ENCODE data around the gene SAV1.

SAV1 gene

DNA sequence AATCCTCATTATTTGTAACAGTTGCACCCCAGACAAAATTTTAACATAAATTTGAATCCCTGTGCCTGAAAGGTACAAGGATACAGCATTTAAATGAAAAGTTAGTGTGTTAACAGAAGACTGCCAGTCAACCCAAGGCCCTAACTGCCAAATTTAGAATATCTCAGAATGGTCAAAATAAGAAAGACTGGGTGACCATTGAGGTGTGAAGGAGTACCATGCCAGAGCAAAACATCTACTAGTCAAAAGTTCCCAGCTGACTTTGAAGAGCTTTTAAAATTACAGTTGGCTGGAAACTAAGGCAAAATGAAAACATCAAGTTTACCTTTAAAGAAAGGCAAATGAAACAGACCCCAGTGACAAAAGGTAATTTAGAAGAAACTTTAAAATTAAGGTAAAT lies 18.4 kb downstream of the SAV1 start:
- Histone ChIP-seq H3K36me3 (ENCODE audit: insufficient read depth) (no peaks in the 10 kb centered on the region), H2AFZ (ENCODE audit: low read depth) (no peak overlapping the region), H3K4me2 (no peak overlapping the region), H3K4me1 (ENCODE audit: low read depth, poor library complexity, severe bottlenecking) (no peaks in the 10 kb centered on the region), H3K27ac (no peak overlapping the region), H3K79me2 (ENCODE audit: insufficient read depth, low read depth) (no peaks in the 10 kb centered on the region), H3K9ac (no peak overlapping the region), H4K20me1 (ENCODE audit: insufficient read depth) (no peaks in the 10 kb centered on the region), H3K27me3 (ENCODE audit: insufficient read depth, low read depth) (no peaks in the 10 kb centered on the region), H3K4me3 (IDR thresholded peaks at IDR 0.05; ENCODE audit: insufficient read depth, low read depth, low read length) (no peak overlapping the region)
- TF ChIP-seq, protein P1, sequence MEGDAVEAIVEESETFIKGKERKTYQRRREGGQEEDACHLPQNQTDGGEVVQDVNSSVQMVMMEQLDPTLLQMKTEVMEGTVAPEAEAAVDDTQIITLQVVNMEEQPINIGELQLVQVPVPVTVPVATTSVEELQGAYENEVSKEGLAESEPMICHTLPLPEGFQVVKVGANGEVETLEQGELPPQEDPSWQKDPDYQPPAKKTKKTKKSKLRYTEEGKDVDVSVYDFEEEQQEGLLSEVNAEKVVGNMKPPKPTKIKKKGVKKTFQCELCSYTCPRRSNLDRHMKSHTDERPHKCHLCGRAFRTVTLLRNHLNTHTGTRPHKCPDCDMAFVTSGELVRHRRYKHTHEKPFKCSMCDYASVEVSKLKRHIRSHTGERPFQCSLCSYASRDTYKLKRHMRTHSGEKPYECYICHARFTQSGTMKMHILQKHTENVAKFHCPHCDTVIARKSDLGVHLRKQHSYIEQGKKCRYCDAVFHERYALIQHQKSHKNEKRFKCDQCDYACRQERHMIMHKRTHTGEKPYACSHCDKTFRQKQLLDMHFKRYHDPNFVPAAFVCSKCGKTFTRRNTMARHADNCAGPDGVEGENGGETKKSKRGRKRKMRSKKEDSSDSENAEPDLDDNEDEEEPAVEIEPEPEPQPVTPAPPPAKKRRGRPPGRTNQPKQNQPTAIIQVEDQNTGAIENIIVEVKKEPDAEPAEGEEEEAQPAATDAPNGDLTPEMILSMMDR (conservative IDR thresholded peaks at IDR 0.05; ENCODE audit: low read depth, low read length): no peak

DNA sequence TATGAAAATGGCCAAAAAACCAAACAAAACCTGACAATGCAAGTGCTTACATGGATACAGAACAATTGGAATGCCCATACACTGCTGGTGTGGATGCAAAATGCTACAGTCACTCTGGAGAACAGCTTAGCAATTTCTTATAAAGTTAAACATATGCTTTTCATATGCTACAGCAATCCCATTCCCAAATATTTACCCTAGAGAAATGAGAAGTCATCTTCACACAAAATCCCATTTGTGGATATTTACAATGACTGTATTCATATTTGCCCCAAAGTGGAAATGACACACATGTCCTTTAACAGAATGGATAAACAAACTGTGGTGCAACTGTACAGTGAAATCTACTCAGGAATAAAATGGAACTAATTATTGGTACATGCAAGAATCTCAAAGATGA lies 20.4 kb downstream of the SAV1 start:
- H3K9ac ChIP-seq: no peak overlapping the region
- H3K36me3 ChIP-seq (ENCODE audit: insufficient read depth): no peaks in the 10 kb centered on the region
- no peak overlapping the region for H3K4me2 ChIP-seq
- TF ChIP-seq, protein P1 (conservative IDR thresholded peaks at IDR 0.05; ENCODE audit: low read depth, low read length): no peak
- H3K4me1 ChIP-seq (ENCODE audit: low read depth, poor library complexity, severe bottlenecking): no peaks in the 10 kb centered on the region
- H4K20me1 ChIP-seq (ENCODE audit: insufficient read depth): no peaks in the 10 kb centered on the region
- no peaks in the 10 kb centered on the region for H3K79me2 ChIP-seq (ENCODE audit: insufficient read depth, low read depth)
- no peak overlapping the region for H3K27ac ChIP-seq
- no peaks in the 10 kb centered on the region for H3K27me3 ChIP-seq (ENCODE audit: insufficient read depth, low read depth)
- H2AFZ ChIP-seq (ENCODE audit: low read depth): no peak overlapping the region
- H3K4me3 ChIP-seq (IDR thresholded peaks at IDR 0.05; ENCODE audit: insufficient read depth, low read depth, low read length): no peak overlapping the region

DNA sequence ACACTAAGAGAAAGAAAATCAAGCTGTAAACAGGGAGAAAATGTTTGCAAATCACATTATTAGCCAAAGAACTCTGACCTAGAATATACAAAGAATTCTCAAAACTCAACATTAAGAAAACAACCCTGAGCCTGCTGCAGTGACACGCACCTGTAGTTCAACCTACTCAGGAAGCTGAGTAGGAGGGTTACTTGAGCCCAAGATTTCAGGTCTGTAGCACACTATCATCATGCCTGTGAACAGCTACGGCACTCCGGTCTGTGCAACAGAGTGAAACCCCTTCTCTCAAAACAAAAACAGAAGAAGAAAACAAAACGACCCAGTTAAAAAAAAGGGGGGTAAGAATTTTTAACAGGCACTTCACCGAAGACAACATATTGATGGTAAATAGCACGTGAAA lies 20.8 kb downstream of the SAV1 start:
- Histone ChIP-seq H3K4me2 (no peak overlapping the region), H3K4me3 (IDR thresholded peaks at IDR 0.05; ENCODE audit: insufficient read depth, low read depth, low read length) (no peak overlapping the region), H3K27ac (no peak overlapping the region), H2AFZ (ENCODE audit: low read depth) (no peak overlapping the region), H3K27me3 (ENCODE audit: insufficient read depth, low read depth) (no peaks in the 10 kb centered on the region), H3K36me3 (ENCODE audit: insufficient read depth) (no peaks in the 10 kb centered on the region), H3K9ac (no peak overlapping the region), H4K20me1 (ENCODE audit: insufficient read depth) (no peaks in the 10 kb centered on the region), H3K4me1 (ENCODE audit: low read depth, poor library complexity, severe bottlenecking) (no peaks in the 10 kb centered on the region), H3K79me2 (ENCODE audit: insufficient read depth, low read depth) (no peaks in the 10 kb centered on the region)
- TF ChIP-seq, protein P1 (conservative IDR thresholded peaks at IDR 0.05; ENCODE audit: low read depth, low read length): no peak

DNA sequence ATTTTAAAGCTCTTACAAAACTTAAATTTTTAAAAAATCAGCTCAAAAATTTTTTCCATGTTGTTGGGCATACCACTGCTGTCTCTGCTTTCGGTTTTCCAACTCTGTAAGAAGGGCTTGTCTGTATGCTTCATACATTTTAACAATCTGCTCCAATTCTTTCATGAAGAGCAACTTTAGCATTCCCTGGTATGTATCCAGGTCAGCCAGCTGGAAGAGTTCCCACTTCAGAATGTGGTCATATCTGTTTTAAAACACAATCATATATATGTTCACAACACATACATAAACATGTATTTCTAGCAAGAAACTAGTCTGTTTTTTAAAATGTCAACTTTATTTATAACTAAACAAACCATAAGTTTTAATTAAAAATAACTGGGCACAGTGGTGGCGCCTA lies 33.0 kb downstream of the SAV1 start:
- Histone ChIP-seq H3K27ac (no peak overlapping the region), H3K4me2 (no peak overlapping the region), H4K20me1 (ENCODE audit: insufficient read depth) (no peaks in the 10 kb centered on the region), H3K79me2 (ENCODE audit: insufficient read depth, low read depth) (no peaks in the 10 kb centered on the region), H3K4me1 (ENCODE audit: low read depth, poor library complexity, severe bottlenecking) (no peaks in the 10 kb centered on the region), H2AFZ (ENCODE audit: low read depth) (no peak overlapping the region), H3K36me3 (ENCODE audit: insufficient read depth) (no peaks in the 10 kb centered on the region), H3K27me3 (ENCODE audit: insufficient read depth, low read depth) (no peaks in the 10 kb centered on the region), H3K4me3 (IDR thresholded peaks at IDR 0.05; ENCODE audit: insufficient read depth, low read depth, low read length) (no peak overlapping the region), H3K9ac (no peak overlapping the region)
- TF ChIP-seq, protein P1 (conservative IDR thresholded peaks at IDR 0.05; ENCODE audit: low read depth, low read length): no peak

DNA sequence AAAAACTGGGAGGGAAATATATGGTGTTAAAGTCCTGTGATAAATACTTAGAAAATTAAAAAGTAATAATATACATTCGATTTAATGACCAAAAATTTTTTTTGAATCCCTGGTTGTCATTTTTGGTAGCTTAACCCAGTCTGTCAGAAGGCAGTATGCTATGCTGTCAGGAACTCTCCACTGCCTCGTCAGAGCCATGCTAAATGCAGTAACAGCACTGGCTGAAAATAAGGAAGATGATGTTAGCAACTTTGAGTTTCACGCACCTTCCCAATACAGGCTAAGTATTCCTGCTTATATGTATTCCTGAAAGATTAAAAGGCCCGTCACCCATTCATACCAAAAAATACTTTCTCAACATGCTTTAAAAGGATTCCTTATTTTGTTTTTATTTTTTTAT lies 34.2 kb downstream of the SAV1 start:
- Histone ChIP-seq H3K36me3 (ENCODE audit: insufficient read depth) (no peaks in the 10 kb centered on the region), H4K20me1 (ENCODE audit: insufficient read depth) (no peaks in the 10 kb centered on the region), H3K4me1 (ENCODE audit: low read depth, poor library complexity, severe bottlenecking) (no peaks in the 10 kb centered on the region), H3K4me3 (IDR thresholded peaks at IDR 0.05; ENCODE audit: insufficient read depth, low read depth, low read length) (no peak overlapping the region), H2AFZ (ENCODE audit: low read depth) (no peak overlapping the region), H3K27ac (no peak overlapping the region), H3K27me3 (ENCODE audit: insufficient read depth, low read depth) (no peaks in the 10 kb centered on the region), H3K79me2 (ENCODE audit: insufficient read depth, low read depth) (no peaks in the 10 kb centered on the region), H3K4me2 (no peak overlapping the region), H3K9ac (no peak overlapping the region)
- TF ChIP-seq, protein P1 (conservative IDR thresholded peaks at IDR 0.05; ENCODE audit: low read depth, low read length): no peak

All from KMS-11 (cell line).